Stimulated activated naive CD4-positive, alpha-beta T cell (primary cell): ENCODE data around the gene FAXDC2.
A peak's percentile ranks its signal among the peaks of the same experiment; 100 is the strongest.

Experiments used
- DNase-seq, 6 experiments: peaks; one replicate each; lab custom pipeline; 2025; lab: John Stamatoyannopoulos, UW

The FAXDC2 gene

DNA sequence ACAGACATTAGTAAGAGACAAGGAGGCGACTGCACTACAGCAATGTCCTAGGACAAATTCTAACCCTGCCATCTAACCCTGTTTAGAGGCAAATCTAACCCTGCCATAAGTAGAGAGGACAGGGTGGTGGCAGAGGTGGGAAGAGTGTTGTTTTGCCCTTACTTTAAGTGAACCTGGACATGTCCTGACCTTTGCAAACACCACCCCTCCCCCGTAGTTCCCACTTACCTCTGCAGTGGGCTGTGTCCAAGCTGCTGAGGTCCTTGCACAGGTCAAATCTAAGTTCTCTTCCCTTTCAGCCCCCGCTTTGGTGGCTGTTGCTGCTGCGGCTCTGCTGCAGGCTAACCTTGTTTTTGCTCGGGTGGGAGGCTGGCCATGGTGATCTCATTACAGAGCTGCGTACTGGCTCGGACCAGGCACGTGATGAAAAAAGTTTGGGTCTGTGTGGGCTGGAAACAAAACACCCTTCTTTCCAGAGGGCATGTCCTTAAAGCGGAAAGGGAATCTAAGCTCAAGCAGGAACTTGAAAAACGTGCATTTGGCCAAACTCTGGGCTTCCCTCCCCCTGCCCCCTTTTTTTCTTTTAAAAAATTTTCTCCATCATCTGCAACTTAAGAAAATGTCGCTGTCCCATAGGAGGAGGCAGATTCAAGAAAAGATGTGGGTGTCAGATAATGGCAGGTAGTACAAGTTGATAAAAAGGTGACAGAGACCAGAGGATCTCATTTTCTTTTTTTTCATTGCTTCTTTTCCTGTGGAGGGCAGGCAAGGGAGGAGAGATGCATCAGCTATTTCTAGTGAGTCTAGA is at the start of gene FAXDC2:
Gene FAXDC2 (minus strand): TSS at position 349 of the 808 bp plus-strand sequence. CDS start 12,425 bp downstream, outside the sequence.
- DNase-seq = no peak

DNA sequence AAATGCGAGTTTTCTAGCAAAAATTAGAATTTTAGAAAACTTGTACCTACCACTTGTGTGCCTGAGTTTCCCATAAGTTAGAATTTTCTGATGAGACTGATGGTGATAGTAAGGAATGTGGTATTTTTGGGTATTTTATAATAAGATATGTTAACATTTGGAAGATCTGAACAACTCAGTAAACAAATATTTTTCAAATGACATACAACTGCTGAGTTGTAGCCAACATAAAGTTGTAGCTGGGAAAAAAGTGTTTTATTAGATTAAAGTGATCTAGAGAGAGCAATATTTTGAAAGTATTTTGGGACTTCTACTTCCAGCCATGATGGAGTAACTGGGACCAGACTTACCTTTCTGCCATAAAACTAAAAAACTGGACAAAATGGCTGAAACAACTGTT is 49.7 kb upstream of the FAXDC2 start:
- DNase-seq = no peak

GRCh38 chr5:154899151-154899816 is 48.9 kb upstream of the FAXDC2 start:
- DNase-seq = no peak

DNA sequence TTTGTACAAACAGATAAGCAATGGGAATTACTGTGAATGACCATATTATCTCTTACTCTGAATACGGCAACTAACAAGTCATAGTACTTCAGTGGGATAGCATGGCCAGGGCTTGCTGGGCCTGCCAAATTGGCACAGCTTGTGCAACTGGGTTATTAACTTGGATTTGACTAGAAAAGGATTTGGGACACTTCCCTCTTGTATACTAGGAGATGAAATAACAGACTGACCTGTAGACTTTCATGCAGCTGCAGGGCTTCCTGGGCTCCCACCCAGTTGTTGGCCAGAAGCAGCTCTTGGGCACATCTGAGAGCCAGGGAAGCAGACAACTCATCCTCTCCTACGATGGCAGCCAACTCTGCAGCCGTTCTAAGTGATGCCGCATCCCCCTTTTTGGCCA is 47.8 kb upstream of the FAXDC2 start:
- no peak for DNase-seq

DNA sequence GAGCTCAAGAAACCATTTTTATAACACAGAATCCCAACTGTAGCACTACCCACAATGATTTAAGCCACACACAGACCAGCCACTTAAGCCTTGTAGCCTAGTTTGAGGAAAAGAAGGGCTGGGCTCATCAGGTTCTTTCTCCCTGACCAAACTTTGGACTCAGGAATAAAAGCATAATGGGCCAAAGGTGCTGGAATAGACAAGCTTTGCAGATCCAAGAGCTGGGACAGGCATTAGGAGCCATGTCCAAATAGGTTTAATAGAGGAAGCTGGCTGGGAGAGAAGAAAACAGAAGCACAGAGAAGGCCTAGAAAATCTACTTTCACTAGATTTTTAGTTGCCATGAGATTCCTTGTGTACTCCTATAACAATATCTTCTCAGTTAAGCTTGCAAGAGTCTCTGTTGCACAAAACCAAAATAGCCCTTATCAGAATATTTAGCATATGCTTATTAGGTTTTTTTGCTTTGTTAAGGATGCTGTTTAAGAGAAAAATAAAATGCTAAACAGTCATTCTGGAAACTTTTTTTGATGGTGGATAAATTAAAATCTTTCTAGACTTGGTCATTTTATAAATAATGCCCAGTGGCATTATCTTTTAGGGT is 46.3 kb upstream of the FAXDC2 start:
- no peak for DNase-seq

DNA sequence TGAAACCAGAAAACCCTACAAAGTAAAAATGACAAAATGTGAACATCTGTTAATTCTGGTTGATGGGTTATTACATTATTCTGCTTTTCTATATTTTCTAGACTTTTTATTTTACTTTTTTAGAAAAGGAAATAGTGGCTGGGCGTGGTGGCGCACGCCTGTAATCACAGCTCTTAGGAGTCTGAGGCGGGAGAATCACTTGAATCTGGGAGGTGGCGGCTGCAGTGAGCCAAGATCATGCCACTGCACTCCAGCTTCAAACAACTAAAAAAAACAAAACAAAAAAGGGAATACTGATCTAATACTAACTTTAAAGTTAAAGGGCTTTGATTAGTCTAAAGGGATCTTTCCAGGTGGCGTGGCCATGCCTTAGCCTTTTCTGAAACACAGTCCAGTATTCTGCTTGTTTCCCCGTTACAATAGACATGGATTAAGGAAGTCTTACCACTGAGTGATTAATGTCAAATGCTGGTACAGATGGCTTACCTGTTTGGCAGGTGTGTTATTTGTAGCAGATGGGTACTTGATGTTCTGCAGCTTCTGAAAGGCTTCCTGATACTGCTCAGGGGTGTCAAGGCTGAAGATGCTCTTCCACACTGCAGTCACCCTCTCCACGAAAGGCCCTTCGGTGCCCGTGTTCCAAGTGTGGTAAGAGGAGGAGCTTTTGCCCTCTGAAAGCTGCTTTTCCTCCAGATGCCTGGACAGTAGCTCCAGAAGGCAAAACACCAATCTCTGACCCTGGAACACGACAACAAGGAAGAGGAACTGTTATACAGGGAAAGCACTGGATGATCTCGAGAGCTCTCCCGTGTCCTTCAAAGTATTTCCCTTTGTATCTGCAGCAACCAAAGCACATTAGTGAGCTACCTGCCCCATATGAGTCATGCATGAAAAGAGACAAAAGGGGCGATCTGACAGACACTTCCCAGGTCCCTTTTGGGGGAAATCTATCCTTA is 45.5 kb upstream of the FAXDC2 start:
- no peak for DNase-seq

DNA sequence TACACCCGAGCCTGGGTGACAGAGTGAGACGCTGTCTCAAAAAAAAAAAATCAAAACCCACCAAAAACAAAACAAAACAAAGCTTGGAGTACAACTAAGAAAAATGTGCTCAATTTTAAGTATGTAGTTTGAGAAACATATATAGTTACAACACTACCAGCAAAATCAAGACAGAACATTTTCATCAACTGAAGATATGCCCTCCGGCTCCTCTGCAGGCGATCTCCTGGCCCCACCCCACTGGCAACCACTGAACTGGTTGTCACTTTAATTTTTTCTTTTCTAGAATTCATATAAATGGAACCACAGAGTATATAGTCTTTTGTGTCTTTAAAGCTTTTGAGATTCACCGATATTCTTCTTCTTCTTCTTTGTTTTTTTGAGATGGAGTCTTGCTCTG is 43.0 kb upstream of the FAXDC2 start:
- DNase-seq = no peak

DNA sequence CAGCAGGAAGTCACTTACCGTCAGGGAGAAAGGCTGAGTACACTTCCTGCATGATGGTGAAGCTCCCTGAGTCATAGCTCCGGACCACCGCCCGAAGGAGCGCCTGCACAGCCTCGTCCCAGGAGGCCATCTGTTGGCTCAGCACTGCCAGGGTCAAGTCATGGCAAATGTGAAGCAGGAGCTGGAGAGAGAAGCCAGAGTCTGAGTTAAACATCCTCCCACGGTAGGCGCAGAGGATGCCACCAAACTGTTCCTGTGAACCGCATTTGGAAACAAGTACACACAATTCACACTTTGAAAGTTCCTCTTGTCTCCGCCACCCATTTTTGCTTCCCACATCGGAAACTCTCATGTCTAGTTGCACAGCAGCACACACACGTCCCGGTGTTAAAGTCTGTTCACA is 42.0 kb upstream of the FAXDC2 start:
- no peak for DNase-seq

GRCh38 chr5:154885439-154885838 is 35.0 kb upstream of the FAXDC2 start:
- no peak for DNase-seq

- no peak for DNase-seq
These were observed 34.0 kb upstream of the FAXDC2 start for GRCh38 chr5:154884424-154884823.

GRCh38 chr5:154881986-154882385 is 31.6 kb upstream of the FAXDC2 start:
- DNase-seq = no peak

DNA sequence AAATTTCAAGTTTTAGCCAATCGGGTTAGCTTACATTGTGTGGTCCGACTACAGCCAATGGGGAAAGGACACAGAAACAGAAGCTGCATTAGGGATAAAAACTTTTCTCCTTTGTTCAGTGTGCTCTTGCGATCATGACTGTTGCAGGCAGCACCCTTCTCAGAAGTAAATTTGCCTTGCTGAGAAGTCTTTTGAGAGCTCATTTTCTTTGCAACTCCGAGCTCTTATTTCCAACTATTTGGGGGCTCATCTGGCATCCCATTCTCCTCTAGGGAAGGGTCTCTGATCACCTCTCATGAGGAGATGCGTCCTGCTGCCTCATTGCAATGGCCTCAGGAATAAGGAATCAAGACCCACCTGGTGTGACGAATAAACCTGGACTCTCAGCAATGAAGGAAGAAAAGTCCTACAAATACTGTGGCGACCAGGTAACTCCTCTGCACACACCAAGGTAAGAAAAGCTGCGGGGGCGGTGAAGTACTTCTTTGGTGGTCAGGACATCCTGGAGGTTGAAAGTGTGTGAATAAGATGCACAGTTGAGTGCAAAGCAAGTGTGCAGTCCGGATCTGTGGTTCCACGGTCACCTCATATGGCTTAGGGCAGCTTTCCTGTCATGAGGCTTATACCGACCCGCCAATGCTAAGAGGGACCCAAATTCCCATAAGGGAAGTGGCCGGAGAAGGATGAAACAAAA is 28.4 kb upstream of the FAXDC2 start:
- DNase-seq = no peak

DNA sequence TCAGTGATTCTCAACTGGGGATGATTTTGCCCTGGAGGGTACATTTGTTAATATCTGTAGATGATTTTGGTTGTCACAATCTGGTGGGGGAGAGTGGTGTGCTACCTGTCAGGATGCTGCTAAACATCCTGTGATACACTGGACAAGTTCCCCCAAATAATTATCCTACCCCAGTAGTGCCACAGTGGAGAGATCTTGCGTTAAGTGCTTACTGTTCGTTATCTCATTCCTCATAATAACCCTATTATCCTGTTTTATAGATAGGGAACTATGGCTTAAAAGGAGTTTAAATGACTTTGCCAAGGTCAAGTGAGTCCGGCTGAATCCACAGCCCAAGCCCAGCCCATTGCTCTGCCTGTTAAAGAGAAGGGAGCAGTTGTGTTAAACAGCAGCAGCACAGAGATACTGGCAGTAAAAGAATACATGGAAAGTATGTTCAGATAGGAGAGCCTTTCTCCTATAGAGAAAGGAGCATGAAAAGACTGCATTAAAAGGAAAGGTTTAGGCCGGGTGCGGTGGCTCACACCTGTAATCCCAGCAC is 23.5 kb upstream of the FAXDC2 start:
- DNase-seq = no peak

DNA sequence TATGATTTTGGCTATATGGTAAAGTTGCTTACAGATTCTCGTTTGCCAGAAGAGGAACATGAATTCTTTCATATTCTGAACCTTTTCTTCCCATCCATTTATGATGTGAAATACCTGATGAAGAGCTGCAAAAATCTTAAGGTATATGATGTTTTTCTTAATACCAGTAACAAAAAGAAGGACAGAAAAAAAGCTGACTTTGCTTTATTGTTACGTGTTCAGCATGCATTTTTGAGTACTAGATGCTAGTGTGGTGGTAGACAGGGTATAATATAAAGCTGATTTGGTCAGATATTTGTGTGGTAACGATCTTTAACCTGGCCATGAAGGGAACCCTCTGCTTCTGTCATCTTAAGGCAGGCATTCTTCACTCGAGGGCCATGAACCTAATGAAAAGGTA is 21.3 kb upstream of the FAXDC2 start:
- no peak for DNase-seq

GRCh38 chr5:154868702-154869101 is 18.3 kb upstream of the FAXDC2 start:
- peak in 1 of 6 experiments; percentile 13 for DNase-seq

DNA sequence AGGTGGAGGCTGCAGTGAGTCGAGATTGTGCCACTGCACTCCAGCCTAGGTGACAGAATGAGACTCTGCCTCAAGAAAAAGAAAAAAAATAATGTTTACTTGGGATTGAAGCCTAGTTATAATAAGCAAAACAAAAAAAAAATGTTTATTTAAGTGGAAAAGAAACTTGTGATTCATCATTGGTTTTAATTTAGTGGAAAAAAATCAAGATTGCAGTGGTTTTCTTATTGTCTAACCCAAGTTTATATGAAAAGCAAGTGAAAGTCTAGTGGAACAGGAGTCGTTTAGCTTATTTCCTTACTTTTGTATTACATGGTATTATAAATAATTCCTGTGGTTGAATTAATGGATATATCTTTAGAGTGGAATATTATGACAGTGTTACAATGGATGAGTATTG is 16.4 kb upstream of the FAXDC2 start:
- DNase-seq = no peak

- DNase-seq = no peak
These were observed 15.2 kb upstream of the FAXDC2 start for GRCh38 chr5:154865466-154866184.

DNA sequence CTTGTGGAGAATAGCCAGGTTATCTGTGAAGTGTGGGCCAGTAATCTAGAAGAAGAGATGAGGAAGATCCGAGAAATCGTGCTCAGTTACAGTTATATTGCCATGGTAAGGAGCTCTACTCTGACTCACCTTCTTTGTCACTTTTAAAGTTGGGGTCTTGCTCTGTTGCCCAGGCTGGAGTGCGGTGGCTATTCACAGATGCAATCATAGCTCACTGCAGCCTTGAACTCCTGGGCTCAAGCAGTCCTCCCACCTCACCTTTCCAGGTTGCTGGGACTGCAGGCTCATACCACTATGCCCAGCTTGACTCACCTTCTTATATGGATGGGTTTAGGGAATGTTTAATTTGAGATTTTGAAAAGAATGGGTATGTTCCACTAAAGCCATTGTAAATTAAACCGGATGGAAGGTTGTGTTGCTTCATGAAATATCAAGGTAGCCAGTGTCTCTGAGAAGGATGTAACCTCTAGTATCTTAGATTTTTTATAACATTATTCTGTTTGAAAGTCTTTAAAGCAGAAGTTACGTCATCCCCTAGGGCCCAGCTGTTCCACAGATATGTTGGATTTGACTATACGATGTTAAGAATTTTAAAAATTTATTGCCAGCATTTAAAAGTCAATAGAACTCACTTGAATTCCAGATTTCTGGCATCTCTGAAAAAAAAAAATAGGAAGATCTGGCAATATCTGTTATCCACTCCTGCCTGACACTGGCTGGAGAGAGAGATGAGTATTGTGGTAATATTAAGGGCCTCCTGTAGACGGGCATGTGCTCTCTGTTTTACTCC is 13.1 kb upstream of the FAXDC2 start:
- no peak for DNase-seq

DNA sequence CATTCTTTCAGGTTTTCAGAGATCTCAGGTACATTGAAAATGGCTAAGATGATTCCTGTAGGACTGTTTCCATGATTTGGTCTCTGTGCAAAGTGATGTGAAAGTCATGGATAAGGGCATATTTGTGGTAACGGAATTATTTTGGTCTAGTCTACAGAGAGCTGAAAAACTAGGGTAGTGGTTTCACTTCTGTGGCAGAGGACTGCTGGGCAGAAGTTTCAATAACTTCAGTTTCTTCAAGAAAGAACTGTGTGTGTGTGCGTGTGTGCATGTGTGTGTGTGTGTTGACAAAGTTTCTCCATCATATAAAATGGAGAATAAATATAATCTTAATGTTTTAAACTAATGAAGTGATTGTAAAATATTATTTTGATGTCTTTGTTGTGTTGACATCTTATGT is 12.4 kb upstream of the FAXDC2 start:
- no peak for DNase-seq

DNA sequence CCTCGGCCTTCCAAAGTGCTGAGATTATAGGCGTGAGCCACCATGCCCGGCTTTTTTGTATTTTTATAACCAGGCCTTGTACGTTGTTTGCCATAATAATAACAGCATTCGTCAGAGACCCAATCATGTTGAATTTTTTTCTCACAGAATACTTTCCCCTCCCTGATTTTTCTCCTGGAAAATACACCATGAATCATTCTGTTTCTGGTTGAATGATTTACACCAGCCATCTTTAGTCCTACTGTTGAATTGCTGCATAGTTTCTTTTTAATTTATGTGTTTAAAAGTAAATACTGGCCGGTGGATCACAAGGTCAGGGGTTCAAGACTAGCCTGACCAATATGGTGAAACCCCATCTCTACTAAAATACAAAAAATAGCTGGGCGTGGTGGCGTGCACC is 11.5 kb upstream of the FAXDC2 start:
- no peak for DNase-seq
